H1 (cell line): ENCODE measurements around the gene SLC15A3. TPM values are rescaled to one million over a fixed set of nuclear protein-coding genes. Genes with fewer than 3 reads are reported as not detected.

Experiments
- CTCF ChIA-PET: fragments of 300-600 bp; sonication (Branson Sonifier 250); formaldehyde crosslinking; loops from one replicate; lab custom pipeline; 2021; ENCODE audit not compliant: partially characterized antibody; lab: Charles Lee
- POLR2A ChIA-PET: fragments of 300-600 bp; sonication (Branson Sonifier 250); formaldehyde crosslinking; loops from one replicate; lab custom pipeline; 2021; ENCODE audit warnings: inconsistent platforms; ENCODE audit not compliant: partially characterized antibody; lab: Charles Lee
- DNase-seq, 2 experiments: peaks; one replicate each; pipeline versions ENCODE4 v3.0.0 to v3.0.0-alpha.2; 2010 to 2022; ENCODE audit warnings: low spot score in 2 of 2, low read depth in 1 of 2, mixed read lengths in 1 of 2
- FAIRE-seq: peaks from 2 replicates; lab custom pipeline; 2011; peaks lifted over from hg19 to GRCh38; lab: Jason Lieb, UNC
- H2AFZ ChIP-seq: 2 replicates; pipeline ENCODE4 v1.8.1; 2012; ENCODE audit warnings: low read length, inconsistent platforms
- H2AK5ac ChIP-seq: 2 replicates; pipeline ENCODE4 v1.6.1; 2013; ENCODE audit warnings: low read depth, low read length
- H2BK120ac ChIP-seq: replicated peaks from 2 replicates; pipeline ENCODE3; 2013; ENCODE audit warnings: low read depth, low read length, inconsistent platforms
- H2BK12ac ChIP-seq: 2 replicates; pipeline ENCODE4 v1.6.1; 2013; ENCODE audit warnings: low read depth, low read length
- H2BK15ac ChIP-seq: 2 replicates; pipeline ENCODE4 v1.6.1; 2013; ENCODE audit warnings: low read length
- H2BK20ac ChIP-seq: 2 replicates; pipeline ENCODE4 v1.6.1; 2013; ENCODE audit warnings: low read length
- H2BK5ac ChIP-seq: 2 replicates; pipeline ENCODE4 v1.6.1; 2013; ENCODE audit warnings: low read depth, low read length
- H3K14ac ChIP-seq: 2 replicates; pipeline ENCODE4 v1.6.1; 2013; ENCODE audit warnings: inconsistent platforms; ENCODE audit not compliant: insufficient read length
- H3K18ac ChIP-seq: 2 replicates; pipeline ENCODE4 v1.6.1; 2013; ENCODE audit warnings: low read length; ENCODE audit errors: extremely low read depth
- H3K23ac ChIP-seq: 2 replicates; pipeline ENCODE4 v1.6.1; 2013; ENCODE audit warnings: inconsistent platforms; ENCODE audit not compliant: insufficient read length
- H3K23me2 ChIP-seq: 2 replicates; pipeline ENCODE4 v1.6.1; 2013; ENCODE audit warnings: low read depth, low read length
- H3K27ac ChIP-seq: 2 replicates; pipeline ENCODE4 v1.6.1; 2011; ENCODE audit warnings: low read depth, low read length, inconsistent platforms
- H3K27me3 ChIP-seq, 4 experiments: replicated peaks in 1 of 4; 1 replicate in 1 of 4; 2 replicates in 3 of 4; pipeline versions ENCODE4 v1.6.1 to v1.8.1; 2011 to 2013; ENCODE audit warnings: low read length in 3 of 4, mild to moderate bottlenecking in 3 of 4, inconsistent platforms in 2 of 4, mixed read lengths in 2 of 4, moderate library complexity in 1 of 4; ENCODE audit not compliant: control insufficient read depth in 3 of 4, insufficient read depth in 3 of 4; ENCODE audit errors: extremely low read depth in 1 of 4
- H3K36me3 ChIP-seq, 4 experiments: 2 replicates each; pipeline versions ENCODE4 v1.6.1 to v1.8.1; 2011 to 2013; ENCODE audit warnings: mild to moderate bottlenecking in 4 of 4, low read length in 3 of 4, moderate library complexity in 2 of 4, control low read depth in 1 of 4, inconsistent platforms in 1 of 4; ENCODE audit not compliant: insufficient read depth in 4 of 4, control insufficient read depth in 2 of 4
- H3K4ac ChIP-seq: replicated peaks from 2 replicates; pipeline ENCODE3; 2013; ENCODE audit warnings: low read length, low read depth, mixed read lengths, inconsistent platforms; ENCODE audit not compliant: insufficient read length
- H3K4me1 ChIP-seq, 4 experiments: replicated peaks in 1 of 4; 1 replicate in 1 of 4; 2 replicates in 3 of 4; pipeline versions ENCODE4 v1.6.1 to v1.8.1; 2011 to 2013; ENCODE audit warnings: low read length in 3 of 4, inconsistent platforms in 2 of 4, mixed read lengths in 1 of 4; ENCODE audit not compliant: insufficient read depth in 4 of 4, control insufficient read depth in 3 of 4
- H3K4me2 ChIP-seq, 2 experiments: 2 replicates each; pipeline versions ENCODE4 v1.6.1 to v1.8.1; 2011 to 2013; ENCODE audit warnings: low read depth in 2 of 2, low read length in 2 of 2, control low read depth in 1 of 2, inconsistent platforms in 1 of 2, mild to moderate bottlenecking in 1 of 2; ENCODE audit not compliant: insufficient read depth in 1 of 2
- H3K4me3 ChIP-seq, 4 experiments: fragments of 200-600, 300-600 bp in 1 of 4; sonication (generic), shearing (Covaris generic), sonication (Bioruptor Twin) in 1 of 4; 2 replicates each; pipeline versions ENCODE4 v1.5.1 to v1.8.1; 2011 to 2016; ENCODE audit warnings: low read length in 4 of 4, low read depth in 3 of 4, control low read depth in 2 of 4, inconsistent platforms in 2 of 4, mild to moderate bottlenecking in 2 of 4, mixed read lengths in 1 of 4, moderate library complexity in 1 of 4; ENCODE audit not compliant: insufficient read depth in 2 of 4; ENCODE audit errors: extremely low read depth in 1 of 4
- H3K56ac ChIP-seq: replicated peaks from 2 replicates; pipeline ENCODE3; 2013; ENCODE audit warnings: low read depth, mild to moderate bottlenecking, mixed read lengths, low read length, inconsistent platforms; ENCODE audit not compliant: insufficient read length
- H3K79me1 ChIP-seq: 2 replicates; pipeline ENCODE4 v1.6.1; 2013; ENCODE audit warnings: low read depth, low read length, control low read depth
- H3K79me2 ChIP-seq, 2 experiments: 2 replicates each; pipeline versions ENCODE4 v1.6.1 to v1.8.1; 2012 to 2013; ENCODE audit warnings: low read length in 2 of 2, mild to moderate bottlenecking in 2 of 2, inconsistent platforms in 1 of 2; ENCODE audit not compliant: insufficient read depth in 2 of 2, control insufficient read depth in 1 of 2
- H3K9ac ChIP-seq, 4 experiments: replicated peaks in 1 of 4; 1 replicate in 1 of 4; 2 replicates in 3 of 4; pipeline versions ENCODE4 v1.6.1 to v1.8.1; 2011 to 2013; ENCODE audit warnings: low read depth in 3 of 4, low read length in 3 of 4, control low read depth in 2 of 4, mild to moderate bottlenecking in 2 of 4, moderate library complexity in 2 of 4, inconsistent platforms in 1 of 4; ENCODE audit errors: extremely low read depth in 1 of 4
- H3K9me3 ChIP-seq, 2 experiments: 2 replicates each; pipeline versions ENCODE4 v1.6.1 to v1.8.1; 2012 to 2013; ENCODE audit warnings: mild to moderate bottlenecking in 2 of 2, moderate library complexity in 2 of 2, control low read depth in 1 of 2, inconsistent platforms in 1 of 2, low read depth in 1 of 2, low read length in 1 of 2, mixed read lengths in 1 of 2; ENCODE audit not compliant: insufficient read depth in 2 of 2
- H4K20me1 ChIP-seq, 2 experiments: replicated peaks in 1 of 2; 2 replicates each; pipeline versions ENCODE3 to v1.8.1; 2011 to 2013; ENCODE audit warnings: inconsistent platforms in 2 of 2, low read length in 2 of 2, mild to moderate bottlenecking in 1 of 2; ENCODE audit not compliant: insufficient read depth in 2 of 2, control insufficient read depth in 1 of 2
- H4K5ac ChIP-seq: 2 replicates; pipeline ENCODE4 v1.6.1; 2013; ENCODE audit warnings: low read length, low read depth, mixed read lengths, inconsistent platforms; ENCODE audit not compliant: insufficient read length
- H4K8ac ChIP-seq: 2 replicates; pipeline ENCODE4 v1.8.0; 2013; ENCODE audit warnings: mild to moderate bottlenecking, moderate library complexity, low read length, inconsistent platforms; ENCODE audit not compliant: insufficient read depth; ENCODE audit errors: extremely low read depth
- H4K91ac ChIP-seq: replicated peaks from 2 replicates; pipeline ENCODE3; 2013; ENCODE audit warnings: low read length, mixed read lengths, inconsistent platforms; ENCODE audit not compliant: insufficient read length
- WGBS, 2 experiments: shearing (Covaris generic) in 1 of 2; methylation state at CpG; one replicate each; pipeline versions ENCODE4 v1.1.6 to v1.1.7; 2013 to 2015; ENCODE audit warnings: low lambda C conversion rate in 2 of 2, mixed read lengths in 2 of 2, inconsistent platforms in 1 of 2, low coverage in 1 of 2, missing lambda C conversion rate in 1 of 2; ENCODE audit not compliant: insufficient replicate concordance in 2 of 2, insufficient coverage in 1 of 2, insufficient read length in 1 of 2; ENCODE audit errors: extremely low coverage in 1 of 2, missing lambda C conversion rate in 1 of 2; 5-methylcytosine and 5-hydroxymethylcytosine counted together
- polyA plus RNA-seq, 7 experiments: library from polyadenylated mRNA; depleted of rRNA in 3 of 7; stranded (reverse) in 5 of 7; unstranded in 2 of 7; fragments of >200 nt in 5 of 7; fragments of 200-250 nt in 2 of 7; gene quantifications; 1 replicate in 5 of 7; 2 replicates in 1 of 7; 4 replicates in 1 of 7; pipeline versions ENCODE4 v1.2.1 to v1.2.3, GENCODE V29; 2011 to 2013; ENCODE audit warnings: missing spikeins in 2 of 7, mixed read lengths in 2 of 7
- total RNA-seq: library from RNA; stranded (reverse); fragmentation: NEBNext Ultra II Directional; extraction: Animal tissue kit (Norgen Biotek cat#: 25700); gene quantifications from 2 replicates; pipeline ENCODE4 v1.2.1, GENCODE V29; 2021

Gene SLC15A3
- total and polyA plus RNA-seq, 2 of the 8 experiments (the other 6 are each of a cell fraction or from before 2014, with no cell fraction given) = 25.8 to 31.0 TPM

DNA sequence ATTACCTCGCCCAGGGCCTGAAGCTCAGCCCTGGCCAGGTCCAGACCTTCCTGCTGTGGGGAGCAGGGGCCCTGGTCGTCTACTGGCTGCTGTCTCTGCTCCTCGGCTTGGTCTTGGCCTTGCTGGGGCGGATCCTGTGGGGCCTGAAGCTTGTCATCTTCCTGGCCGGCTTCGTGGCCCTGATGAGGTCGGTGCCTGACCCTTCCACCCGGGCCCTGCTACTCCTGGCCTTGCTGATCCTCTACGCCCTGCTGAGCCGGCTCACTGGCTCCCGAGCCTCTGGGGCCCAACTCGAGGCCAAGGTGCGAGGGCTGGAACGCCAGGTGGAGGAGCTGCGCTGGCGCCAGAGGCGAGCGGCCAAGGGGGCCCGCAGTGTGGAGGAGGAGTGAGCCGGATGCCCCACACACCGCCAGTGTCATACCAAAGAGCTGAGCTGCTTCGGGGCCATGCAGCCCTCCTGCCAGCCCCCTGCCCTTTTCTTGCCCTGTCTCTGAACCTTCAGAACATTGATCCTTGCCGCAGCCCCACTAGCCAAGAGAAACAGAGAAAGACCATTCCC lies 30.1 kb downstream of the SLC15A3 start:
- Histone ChIP-seq H3K27ac (no peak overlapping the region), H3K23ac (no peak overlapping the region), H3K36me3 (peaks cover 3 to 14% (median 9%) of the 10 kb centered on the region in 4 experiments; a peak in 5 of 8 replicates), H3K18ac (no peak overlapping the region), H2BK20ac (no peak overlapping the region), H2BK5ac (no peak overlapping the region), H2BK120ac (no peak overlapping the region), H3K4ac (no peak overlapping the region), H3K14ac (no peak overlapping the region), H3K27me3 (peaks cover 0 to 3% (median 0%) of the 10 kb centered on the region in 4 experiments; a peak in 1 of 7 replicates), H2AFZ (no peak overlapping the region), H3K56ac (no peak overlapping the region), H3K4me3 (no peak overlapping the region), H3K4me2 (no peak overlapping the region), H2BK15ac (no peak overlapping the region), H3K79me2 (peaks cover 1 to 18% of the 10 kb centered on the region in 2 experiments), H3K4me1 (peaks cover 6 to 14% (median 6%) of the 10 kb centered on the region in 4 experiments), H4K20me1 (peaks cover 7 to 16% of the 10 kb centered on the region in 2 experiments), H2BK12ac (no peak overlapping the region), H3K23me2 (peaks cover 11% of the 10 kb centered on the region; the same call in 1 of the 2 replicates), H3K9ac (no peak overlapping the region), H4K5ac (no peak overlapping the region), H4K91ac (no peak overlapping the region), H2AK5ac (no peak overlapping the region), H3K9me3 (no peaks in the 10 kb centered on the region), H3K79me1 (peaks cover 9% of the 10 kb centered on the region), H4K8ac (no peak overlapping the region; the same call in 1 of the 2 replicates)
- ChIA-PET POLR2A (interaction anchor here (0.5 to 5.7 kb wide), 3 partner anchors 8 to 45 kb away, joined by 3 to 26 read pairs (median 4); partner anchors contain the start of gene TMEM109), CTCF (interaction anchor here (0.9 to 1.4 kb wide), 8 partner anchors 10 to 218 kb away, joined by 3 to 4 read pairs (median 3); no protein-coding TSS in a partner anchor)
- FAIRE-seq = no peak
- no peak for DNase-seq
- 87% methylated on average over 19 of the region's 23 CpGs; no CpG with 5 or more reads in 1 of the 2 experiments for WGBS, 2 experiments
